K562 (cell line): ENCODE results near the gene TPX2. TPM values are rescaled to one million over a fixed set of nuclear protein-coding genes. Genes with fewer than 3 reads are reported as not detected.

ENCODE experiments used
- ATAC-seq: fragments of 200-7000 bp; cut with Tn5 transposase; 3 replicates; pipeline ENCODE4 v1.9.1; 2020; ENCODE audit warnings: moderate library complexity
- BruUV-seq: library from RNA; stranded (reverse); fragments of 400-500 nt; replicated peaks from 2 replicates; lab custom pipeline; 2021; lab: Mats Ljungman, UMichigan
- CTCF ChIA-PET: fragments of 300-600 bp; formaldehyde crosslinking; extraction: SDS; loops from one replicate; lab custom pipeline; 2021; ENCODE audit warnings: low intra/inter-chr PET ratio; lab: Yijun Ruan, JAX
- POLR2A ChIA-PET: fragments of 300-600, 350-650 bp; sonication (Branson Sonifier 250); formaldehyde crosslinking; extraction: SDS; loops from one replicate; lab custom pipeline; 2021; ENCODE audit warnings: antibody characterized with exemption, inconsistent platforms; lab: Yijun Ruan, JAX
- DNase-seq, 4 experiments: peaks; one replicate each; pipeline versions ENCODE4 v3.0.0 to v3.0.0-alpha.2; 2011 to 2018; ENCODE audit warnings: low spot score in 3 of 4, mixed read lengths in 3 of 4; ENCODE audit errors: extremely low read depth in 1 of 4
- FAIRE-seq: peaks from 2 replicates; lab custom pipeline; 2011; peaks lifted over from hg19 to GRCh38; lab: Jason Lieb, UNC
- H2AFZ ChIP-seq: 2 replicates; pipeline ENCODE4 v1.6.0; 2011; ENCODE audit warnings: low read depth, low read length, control low read depth, inconsistent platforms
- H3K27ac ChIP-seq: fragments of 200-600 bp; 3 replicates; pipeline ENCODE4 v1.8.0; 2011; ENCODE audit warnings: low read depth, mild to moderate bottlenecking, control low read depth, inconsistent platforms, low read length, moderate library complexity, mixed read lengths; ENCODE audit errors: extremely low read depth
- H3K27me3 ChIP-seq, 2 experiments: fragments of 300-600 bp in 1 of 2; 2 replicates in 1 of 2; 3 replicates in 1 of 2; pipeline versions ENCODE4 v1.6.0 to v1.8.0; 2011; ENCODE audit warnings: inconsistent platforms in 2 of 2, low read length in 2 of 2, mild to moderate bottlenecking in 1 of 2, mixed read lengths in 1 of 2, moderate library complexity in 1 of 2; ENCODE audit not compliant: control insufficient read depth in 2 of 2, insufficient read depth in 2 of 2
- H3K36me3 ChIP-seq: fragments of 300-600 bp; 3 replicates; pipeline ENCODE4 v1.8.0; 2011; ENCODE audit warnings: mild to moderate bottlenecking, low read length, inconsistent platforms; ENCODE audit not compliant: control insufficient read depth, insufficient read depth
- H3K4me1 ChIP-seq, 2 experiments: fragments of 200-600 bp in 1 of 2; replicated peaks in 1 of 2; 2 replicates in 1 of 2; 3 replicates in 1 of 2; pipeline versions ENCODE4 v1.5.1 to v1.8.0; 2011; ENCODE audit warnings: inconsistent platforms in 2 of 2, low read length in 2 of 2, mild to moderate bottlenecking in 1 of 2, mixed read lengths in 1 of 2, moderate library complexity in 1 of 2; ENCODE audit not compliant: control insufficient read depth in 2 of 2, insufficient read depth in 2 of 2
- H3K4me2 ChIP-seq: 2 replicates; pipeline ENCODE4 v1.6.1; 2011; ENCODE audit warnings: low read length, control low read depth, inconsistent platforms, mixed read lengths; ENCODE audit not compliant: insufficient read depth
- H3K4me3 ChIP-seq: fragments of 200-600 bp; sonication (generic), shearing (Covaris generic); 2 replicates; pipeline ENCODE4 v1.5.1; 2016; ENCODE audit warnings: control low read depth, inconsistent platforms
- H3K79me2 ChIP-seq: fragments of 200-600 bp; 3 replicates; pipeline ENCODE4 v1.8.0; 2011; ENCODE audit warnings: low read length, inconsistent platforms; ENCODE audit not compliant: control insufficient read depth, insufficient read depth
- H3K9ac ChIP-seq, 2 experiments: 2 replicates each; pipeline versions ENCODE4 v1.6.0 to v1.6.1; 2011; ENCODE audit warnings: low read depth in 2 of 2, low read length in 2 of 2, control low read depth in 1 of 2, inconsistent platforms in 1 of 2, mild to moderate bottlenecking in 1 of 2, mixed read lengths in 1 of 2; ENCODE audit not compliant: insufficient read depth in 1 of 2
- H3K9me1 ChIP-seq: one replicate; pipeline ENCODE4 v1.6.0; 2011; ENCODE audit warnings: inconsistent platforms, mild to moderate bottlenecking, low read length, moderate library complexity; ENCODE audit not compliant: control insufficient read depth, insufficient read depth
- H3K9me3 ChIP-seq: replicated peaks from 2 replicates; pipeline ENCODE4 v1.5.1; 2011; ENCODE audit warnings: low read depth, low read length, inconsistent platforms; ENCODE audit not compliant: control insufficient read depth, insufficient read depth
- H4K20me1 ChIP-seq: replicated peaks from 2 replicates; pipeline ENCODE4 v1.6.1; 2011; ENCODE audit warnings: low read length, inconsistent platforms, mixed read lengths; ENCODE audit not compliant: control insufficient read depth, insufficient read depth
- EHMT2 ChIP-seq: fragments of 450-650 bp; IDR thresholded peaks from 2 replicates; pipeline ENCODE4 v1.6.1; 2018; ENCODE audit warnings: antibody characterized with exemption
- MGA ChIP-seq: fragments of 450-650 bp; IDR thresholded peaks from 2 replicates; pipeline ENCODE4 v1.6.1; 2016; ENCODE audit warnings: mild to moderate bottlenecking, moderate library complexity
- RBM25 ChIP-seq: fragments of 200-400 bp; formaldehyde crosslinking; IDR thresholded peaks from 2 replicates; pipeline ENCODE4 v1.6.1; 2018; ENCODE audit warnings: low read length, low read depth, moderate library complexity; ENCODE audit not compliant: severe bottlenecking
- ZNF143 ChIP-seq: sonication (generic); formaldehyde crosslinking; IDR thresholded peaks from 2 replicates; pipeline ENCODE4 v1.9.0; 2022; ENCODE audit warnings: mild to moderate bottlenecking, missing genetic modification reagents
- WGBS: fragments of 100-300 bp; shearing (Covaris generic); methylation state at CpG from one replicate; pipeline ENCODE4 v1.1.6; 2016; ENCODE audit warnings: low coverage, mixed read lengths; ENCODE audit not compliant: insufficient coverage; ENCODE audit errors: missing lambda C conversion rate; 5-methylcytosine and 5-hydroxymethylcytosine counted together
- in situ Hi-C: fragments of 300-500 bp; cut with MboI; formaldehyde crosslinking; loops from 4 replicates; pipeline ENCODE4 v1.15.0; 2018; ENCODE audit warnings: inconsistent platforms, mixed read lengths
- intact Hi-C: fragments of 100-400 bp; cut with micrococcal nuclease; formaldehyde crosslinking; loops from 2 replicates; pipeline ENCODE4 v1.14.2; 2022
- polyA plus RNA-seq, 8 experiments: library from polyadenylated mRNA; depleted of rRNA in 4 of 8; stranded (reverse) in 5 of 8; unstranded in 3 of 8; fragments of >200 nt; fragmentation: Nextera tagmentation in 2 of 8; fragmentation: Illumina TruSeq in 1 of 8; extraction: Ambion mirVana in 2 of 8; extraction: Trizol in 1 of 8; gene quantifications; 2 replicates each; pipeline versions ENCODE4 v1.2.1 to v1.2.3, GENCODE V29; 2011 to 2014; ENCODE audit warnings: inconsistent platforms in 1 of 8, missing spikeins in 1 of 8
- total RNA-seq, 7 experiments: library from RNA; depleted of rRNA in 6 of 7; stranded (reverse); fragments of >200 nt in 6 of 7; fragmentation: Illumina TruSeq in 2 of 7; extraction: Trizol in 2 of 7; gene quantifications; 2 replicates each; pipeline versions ENCODE4 v1.2.1 to v1.2.3, GENCODE V29; 2011 to 2021; ENCODE audit warnings: low replicate concordance in 1 of 7

The TPX2 gene
- total and polyA plus RNA-seq, 9 of the 15 experiments (the other 6 are each of a cell fraction or from before 2014, with no cell fraction given) = 48.0 to 241 (median 133) TPM

DNA sequence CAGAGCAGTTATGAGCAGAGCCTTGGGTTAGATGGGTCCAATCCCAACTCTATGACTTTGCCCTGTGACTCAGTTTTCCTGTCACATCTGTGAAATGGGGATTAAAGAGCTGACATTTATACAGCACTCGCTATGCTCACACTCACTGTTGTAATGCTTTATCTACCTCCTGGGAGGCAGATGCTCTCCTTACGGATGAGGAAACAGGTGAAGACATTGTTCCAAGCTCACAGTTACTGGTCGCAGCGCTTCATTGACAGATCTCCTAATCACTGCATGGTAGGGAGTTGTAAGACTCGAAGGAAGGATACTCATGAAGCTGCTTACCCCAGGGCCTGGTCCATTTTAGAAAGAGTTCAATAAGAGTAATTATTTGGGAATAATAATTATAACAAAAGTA lies 77.1 kb downstream of the TPX2 start:
- H3K4me3 ChIP-seq = no peak overlapping the region
- no peaks in the 10 kb centered on the region for H3K27me3 ChIP-seq
- no peak overlapping the region for H3K27ac ChIP-seq
- no peak overlapping the region for H3K9ac ChIP-seq
- 52% methylated on average over 5 of the region's 5 CpGs for WGBS
- in situ Hi-C loops = no loop called here
- H4K20me1 ChIP-seq = peaks cover 8% of the 10 kb centered on the region
- intact Hi-C loops = no loop called here
- TF ChIP-seq ZNF143 (no peak), EHMT2 (no peak), RBM25 (peak; percentile 30)
- no peaks in the 10 kb centered on the region for H3K79me2 ChIP-seq
- H3K9me1 ChIP-seq = peaks cover 5% of the 10 kb centered on the region
- ChIA-PET POLR2A (interaction anchor here (0.7 to 1.0 kb wide), 2 partner anchors 15 to 75 kb away, joined by 3 read pairs; no protein-coding TSS in a partner anchor), CTCF (no interaction called here)
- no peaks in the 10 kb centered on the region for H3K36me3 ChIP-seq
- no peak for ATAC-seq
- BruUV-seq = no TSS peak
- peaks cover 11 to 16% of the 10 kb centered on the region in 2 experiments for H3K4me1 ChIP-seq
- H3K4me2 ChIP-seq = no peak overlapping the region
- H2AFZ ChIP-seq = no peak overlapping the region
- DNase-seq = no peak
- no peaks in the 10 kb centered on the region for H3K9me3 ChIP-seq
- no peak for FAIRE-seq

GRCh38 chr20:31817461-31817860 lies 78.4 kb downstream of the TPX2 start:
- POLR2A ChIA-PET = interaction anchor here (0.6 to 2.1 kb wide), 4 partner anchors 9 to 234 kb away, joined by 3 to 9 read pairs (median 4); no protein-coding TSS in a partner anchor
- in situ Hi-C loops = no loop called here
- peaks cover 5% of the 10 kb centered on the region in 2 experiments for H3K4me1 ChIP-seq
- TF ChIP-seq MGA = peak; percentile 60; the same call in 1 of the 2 replicates

More at GRCh38 chr20:31817461-31817860, 78.4 kb downstream of the TPX2 start:
- H3K9ac ChIP-seq = no peak overlapping the region
- no peak overlapping the region for H3K4me2 ChIP-seq
- no peaks in the 10 kb centered on the region for H3K36me3 ChIP-seq
- 30% methylated on average over 5 of the region's 5 CpGs for WGBS
- H3K27me3 ChIP-seq = no peaks in the 10 kb centered on the region
- no peaks in the 10 kb centered on the region for H3K79me2 ChIP-seq
- H3K27ac ChIP-seq = no peak overlapping the region
- H4K20me1 ChIP-seq = peaks cover 5% of the 10 kb centered on the region
- H3K9me1 ChIP-seq = peaks cover under 1% of the 10 kb centered on the region
- intact Hi-C loops = no loop called here
- DNase-seq = no peak
- H3K9me3 ChIP-seq = no peaks in the 10 kb centered on the region
- no peak overlapping the region for H3K4me3 ChIP-seq
- CTCF ChIA-PET = interaction anchor here (0.6 kb wide), 1 partner anchor 274 kb away, joined by 3 read pairs; no protein-coding TSS in a partner anchor
- H2AFZ ChIP-seq = no peak overlapping the region
- FAIRE-seq = no peak
- no peak for ATAC-seq
- BruUV-seq = no TSS peak
